NCI-H1105 (cell line): Measurements from ENCODE around the gene ZNF740.
"Not testable (repeated sequence)": the region's sequence is repeated elsewhere in the genome, so short reads cannot be mapped to it uniquely, and the experiment has no call there.

Source experiments
- DNase-seq: peaks from one replicate; lab custom pipeline; 2025; lab: John Stamatoyannopoulos, UW

ZNF740 gene, protein sequence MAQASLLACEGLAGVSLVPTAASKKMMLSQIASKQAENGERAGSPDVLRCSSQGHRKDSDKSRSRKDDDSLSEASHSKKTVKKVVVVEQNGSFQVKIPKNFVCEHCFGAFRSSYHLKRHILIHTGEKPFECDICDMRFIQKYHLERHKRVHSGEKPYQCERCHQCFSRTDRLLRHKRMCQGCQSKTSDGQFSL

GRCh38 chr12:53180220-53180930 is at the start of gene ZNF740, which contains the start of gene CSAD:
ZNF740 (plus strand) TSS chr12:53180722; CDS start chr12:53181984, 1,262 bp downstream.
CSAD (minus strand) TSS chr12:53180925; CDS start chr12:53173470, 7,455 bp downstream.
- DNase-seq: peak; percentile 85

DNA sequence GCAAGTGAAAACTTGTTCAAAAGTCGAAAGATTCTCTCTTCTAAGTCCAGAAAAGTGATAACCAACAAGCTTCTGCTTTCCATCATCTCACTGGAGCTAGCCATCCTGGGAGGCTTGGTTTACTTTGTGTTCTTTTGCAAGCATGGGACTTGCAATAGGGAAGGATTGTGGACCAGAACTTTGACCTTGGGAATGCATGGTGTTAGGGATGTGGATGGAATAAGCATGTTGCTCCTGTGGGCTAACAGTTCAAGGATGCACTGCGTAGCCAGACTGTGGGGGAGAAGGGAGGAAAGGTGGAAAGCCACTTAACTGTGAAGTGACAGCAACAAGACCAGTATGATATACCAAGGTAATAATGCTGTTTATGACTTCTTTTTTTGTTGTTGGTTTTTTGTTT is 48.7 kb upstream of the ZNF740 start:
- DNase-seq: no peak

DNA sequence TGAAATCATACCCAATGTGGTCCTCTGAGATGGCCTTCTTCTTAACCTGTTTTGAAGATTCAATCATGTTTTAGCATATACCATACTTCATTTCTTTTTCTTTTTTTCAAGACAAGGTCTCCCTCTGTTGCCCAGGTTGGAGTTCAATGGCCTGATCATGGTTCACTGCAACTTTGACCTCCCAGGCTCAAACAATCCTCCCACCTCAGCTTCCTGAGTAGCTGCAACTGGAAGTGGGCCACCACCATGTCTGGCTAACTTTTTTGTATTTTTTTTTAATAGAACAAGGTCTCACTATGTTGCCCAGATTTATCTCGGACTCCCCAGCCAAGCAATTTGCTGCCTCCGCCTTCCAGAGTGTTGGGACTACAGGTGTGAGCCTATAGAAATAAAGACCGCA is 46.8 kb upstream of the ZNF740 start:
- DNase-seq: no peak

GRCh38 chr12:53143355-53143754 is 37.2 kb upstream of the ZNF740 start:
- no peak for DNase-seq

- DNase-seq: no peak
These were observed 34.9 kb upstream of the ZNF740 start for GRCh38 chr12:53145383-53146260.

DNA sequence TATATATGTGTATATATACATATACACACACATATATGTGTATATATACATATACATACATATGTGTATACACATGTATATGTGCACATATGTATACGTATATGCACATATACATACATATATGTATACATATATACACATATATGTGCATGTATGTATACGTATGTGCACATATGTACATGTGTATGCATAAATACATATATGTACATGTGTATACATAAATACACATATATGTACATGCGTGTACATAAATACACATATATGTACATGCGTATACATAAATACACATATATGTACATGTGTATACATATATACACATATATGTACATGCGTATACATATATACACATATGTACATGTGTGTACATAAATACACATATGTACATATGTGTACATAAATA is 33.3 kb upstream of the ZNF740 start:
- DNase-seq: no peak

DNA sequence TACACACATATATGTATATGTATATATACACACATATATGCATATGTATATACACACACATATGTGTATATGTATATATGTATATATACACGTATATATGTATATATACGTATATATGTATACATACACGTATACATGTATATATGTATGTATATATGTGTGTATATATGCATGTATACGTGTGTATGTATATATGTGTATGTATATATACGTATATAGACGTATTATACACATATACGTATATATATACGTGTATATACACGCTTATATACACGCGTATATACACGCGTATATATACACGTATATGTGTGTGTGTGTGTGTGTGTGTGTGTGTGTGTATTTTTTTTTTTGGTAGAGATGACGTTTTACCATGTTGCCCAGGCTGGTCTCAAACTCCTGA is 32.9 kb upstream of the ZNF740 start:
- no peak for DNase-seq

GRCh38 chr12:53151039-53151438 is 29.5 kb upstream of the ZNF740 start:
- DNase-seq: no peak

DNA sequence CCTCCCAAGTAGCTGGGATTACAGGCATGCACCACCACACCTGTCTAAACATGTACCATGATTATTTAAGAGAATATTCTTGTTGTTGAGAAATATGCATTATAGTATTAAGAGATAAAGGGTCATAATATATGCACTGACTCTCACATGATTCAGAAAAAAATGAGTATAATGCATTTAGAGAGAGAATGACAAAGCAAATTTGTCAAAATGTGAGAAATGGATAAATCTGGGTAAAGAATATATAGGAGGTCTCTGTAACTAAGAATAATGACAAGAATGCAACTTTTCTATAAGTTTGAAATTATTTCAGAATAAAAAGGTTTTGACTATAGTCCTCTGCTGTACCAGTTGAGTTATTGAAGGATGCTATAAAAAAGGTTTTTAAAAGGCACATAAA is 28.1 kb upstream of the ZNF740 start:
- DNase-seq: no peak

DNA sequence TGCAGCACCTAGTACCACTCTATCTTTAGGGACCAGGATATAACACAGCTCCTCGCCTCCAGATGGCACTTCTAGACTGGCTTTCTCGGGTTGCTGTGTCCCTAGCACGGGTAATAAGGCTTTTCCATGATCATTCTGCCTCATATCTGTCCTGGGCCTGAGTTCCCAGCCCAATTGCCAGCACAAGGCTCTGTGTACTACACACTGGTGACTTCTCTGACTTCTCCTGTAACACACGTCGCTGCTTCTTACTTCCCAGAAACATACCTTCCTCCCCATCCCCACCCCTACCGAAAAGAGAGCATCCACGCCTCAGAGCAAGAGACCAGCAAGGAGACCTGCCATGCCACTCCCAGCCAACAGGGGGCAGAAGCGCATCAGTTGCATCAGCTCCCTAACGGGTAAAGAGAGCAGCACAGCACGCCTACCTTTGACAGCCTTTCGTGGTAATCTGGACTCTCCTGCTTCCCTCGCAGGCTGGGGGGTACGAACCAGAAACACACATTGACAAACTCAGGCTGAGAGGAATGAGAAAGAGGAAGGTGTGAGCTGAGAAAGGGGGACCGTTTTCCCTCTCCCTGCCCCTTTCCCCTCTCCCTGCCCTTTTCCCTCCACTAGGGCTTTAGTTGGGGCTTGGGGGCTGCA is 21.2 kb upstream of the ZNF740 start:
- peak; percentile 45 for DNase-seq

DNA sequence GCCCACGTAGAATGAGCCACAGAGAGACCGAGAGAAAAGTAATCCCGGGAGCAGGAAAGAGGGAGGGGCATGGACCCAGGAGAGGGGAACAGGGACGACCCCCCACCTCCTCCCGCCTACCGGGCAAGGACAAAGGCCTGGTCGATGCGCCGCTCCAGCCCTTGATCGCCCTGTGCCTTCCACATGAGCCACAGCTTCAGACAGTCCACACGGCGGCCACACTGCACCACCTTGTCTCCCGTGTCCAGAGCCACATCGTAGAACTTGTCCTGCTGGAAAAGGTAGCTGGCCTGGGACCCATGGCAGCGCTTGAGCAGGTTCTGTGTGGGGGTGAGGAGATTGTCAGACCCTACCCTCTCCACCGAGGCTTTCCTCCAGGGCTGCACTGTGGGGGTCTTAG is 20.5 kb upstream of the ZNF740 start:
- no peak for DNase-seq

GRCh38 chr12:53160673-53161072 is 19.8 kb upstream of the ZNF740 start:
- no peak for DNase-seq

- no peak for DNase-seq
These were observed 19.2 kb upstream of the ZNF740 start for GRCh38 chr12:53161119-53161911.

DNA sequence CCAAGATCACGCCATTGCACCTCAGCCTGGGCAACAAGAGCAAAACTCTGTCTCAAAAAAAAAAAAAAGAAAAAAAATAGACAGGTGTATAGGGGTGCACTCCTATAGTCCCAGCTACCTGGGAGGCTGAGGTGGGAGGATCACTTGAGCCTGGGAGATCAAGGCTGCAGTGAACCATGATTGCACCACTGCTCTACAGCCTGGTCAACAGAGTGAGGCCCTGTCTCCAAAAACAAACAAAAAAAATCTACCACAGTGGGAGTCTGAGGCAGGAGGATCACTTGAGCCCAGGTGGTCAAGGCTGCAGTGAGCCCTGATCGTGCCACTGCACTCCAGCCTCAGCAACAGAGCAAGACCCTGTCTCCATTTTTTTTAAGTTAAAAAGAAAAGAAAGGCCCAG is 17.5 kb upstream of the ZNF740 start:
- not testable (repeated sequence) for DNase-seq

GRCh38 chr12:53166837-53167236 is 13.7 kb upstream of the ZNF740 start:
- no peak for DNase-seq

DNA sequence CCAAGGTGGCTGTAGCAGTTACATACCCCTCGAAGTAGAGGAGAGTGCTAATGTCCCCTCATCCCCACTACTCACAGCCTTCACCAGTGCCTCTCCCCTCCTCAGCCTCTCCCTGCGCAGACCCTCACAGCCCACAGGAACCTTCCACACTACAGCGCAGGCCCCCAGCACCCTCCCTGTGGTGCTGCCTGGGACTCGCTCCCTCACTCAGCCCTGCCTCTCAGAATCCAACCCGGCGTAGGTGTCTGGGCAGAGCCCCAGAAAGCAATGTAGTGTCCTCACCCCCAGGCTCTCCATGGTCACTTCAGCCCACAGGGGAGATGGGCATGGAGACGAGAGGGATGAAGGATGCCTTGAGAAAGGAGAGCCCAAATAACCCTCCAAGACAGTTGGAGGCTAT is 10.9 kb upstream of the ZNF740 start:
- DNase-seq: no peak

- no peak for DNase-seq
These were observed 10.3 kb upstream of the ZNF740 start for GRCh38 chr12:53170215-53170614.

DNA sequence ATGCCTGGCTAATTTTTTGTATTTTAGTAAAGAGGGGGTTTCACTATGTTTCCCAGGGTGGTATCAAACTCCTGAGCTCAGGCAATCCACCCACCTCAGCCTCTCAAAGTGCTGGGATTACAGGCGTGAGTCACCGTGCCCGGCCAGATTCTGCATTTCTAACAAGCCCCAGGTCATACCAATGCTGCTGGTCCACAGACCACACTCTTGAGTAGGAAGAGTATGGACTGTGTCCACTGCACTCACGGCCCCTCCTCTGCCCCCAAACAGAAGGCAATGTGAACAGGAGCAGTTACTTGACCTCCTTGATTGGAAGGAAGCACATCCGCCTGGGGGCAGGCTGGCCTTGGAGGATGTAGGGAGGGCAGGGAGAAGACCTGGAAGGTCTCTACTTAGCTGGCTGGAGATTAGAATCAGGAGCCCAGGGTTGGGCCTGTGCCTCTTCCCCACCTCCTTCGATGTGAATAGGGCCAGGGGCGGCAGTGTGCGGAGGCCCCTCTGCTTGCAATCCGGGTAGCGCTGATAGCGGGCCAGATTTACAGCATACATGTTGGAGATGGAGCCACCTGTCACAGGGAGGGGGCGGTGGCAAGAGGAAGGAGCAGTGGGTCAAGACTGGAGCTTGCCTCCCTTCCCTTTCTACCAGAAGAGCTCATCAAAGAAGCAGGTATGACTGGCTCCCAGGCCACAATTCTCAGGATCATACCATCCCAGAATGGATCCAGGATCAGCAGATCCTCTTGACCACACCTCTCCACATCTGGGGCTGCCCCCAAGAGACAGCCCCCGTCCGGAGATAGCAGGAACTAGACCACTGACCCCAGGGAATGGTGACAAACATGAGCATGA is 9.4 kb upstream of the ZNF740 start:
- DNase-seq: no peak

DNA sequence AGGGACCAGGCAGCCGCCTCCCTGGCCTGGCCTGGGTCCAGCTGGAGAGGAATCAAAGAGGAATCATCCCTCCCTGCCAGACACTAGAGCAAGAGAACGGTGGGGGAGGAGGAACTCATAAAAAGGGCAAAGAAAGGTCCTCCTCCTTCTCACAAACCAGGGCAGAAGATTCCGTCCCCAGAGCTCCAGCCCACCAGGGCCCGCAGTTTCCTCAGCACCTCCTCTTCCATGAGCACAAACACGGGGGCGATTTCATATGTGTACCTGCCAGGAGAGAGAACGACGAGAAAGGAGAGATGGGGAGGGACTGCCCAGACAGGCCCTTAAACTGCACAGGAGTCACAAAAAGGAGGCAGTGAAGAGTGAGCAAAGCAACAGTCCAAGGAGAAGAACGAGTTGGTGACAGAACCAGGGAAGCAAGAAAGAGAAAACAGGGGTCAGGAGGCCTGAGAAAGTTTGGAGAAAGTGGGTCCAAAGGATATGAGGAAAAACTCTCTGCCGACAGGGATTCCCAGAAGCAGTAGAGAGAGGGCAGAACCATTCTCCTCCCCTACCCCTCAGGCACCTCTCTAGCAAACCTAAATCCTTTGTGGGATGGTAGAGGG is 8.7 kb upstream of the ZNF740 start:
- DNase-seq: no peak

- DNase-seq: no peak
These were observed 8.2 kb upstream of the ZNF740 start for GRCh38 chr12:53172352-53172751.
